Mucosa of rectum (tissue), 2 donors: ENCODE measurements around the gene SKI.

ENCODE experiments used
- H3K27ac ChIP-seq, 2 donors: one replicate each; pipeline ENCODE4 v1.7.0; 2013; ENCODE audit warnings: inconsistent platforms in 2 of 2, low read depth in 2 of 2, low read length in 2 of 2
- H3K27me3 ChIP-seq, 2 donors: one replicate each; pipeline ENCODE4 v1.7.0; 2013; ENCODE audit warnings: low read length in 2 of 2; ENCODE audit not compliant: control insufficient read depth in 2 of 2, insufficient read depth in 2 of 2
- H3K36me3 ChIP-seq, 2 donors: one replicate each; pipeline ENCODE4 v1.7.0; 2013; ENCODE audit warnings: low read length in 2 of 2; ENCODE audit not compliant: control insufficient read depth in 2 of 2, insufficient read depth in 2 of 2
- H3K4me1 ChIP-seq, 2 donors: one replicate each; pipeline ENCODE4 v1.7.0; 2013; ENCODE audit warnings: low read length in 2 of 2, mild to moderate bottlenecking in 1 of 2; ENCODE audit not compliant: control insufficient read depth in 2 of 2, insufficient read depth in 2 of 2
- H3K4me3 ChIP-seq, 2 donors: one replicate each; pipeline ENCODE4 v1.7.0; 2013; ENCODE audit warnings: low read length in 2 of 2
- H3K9ac ChIP-seq, 2 donors: one replicate each; pipeline ENCODE4 v1.7.0; 2013; ENCODE audit warnings: low read length in 2 of 2, low read depth in 1 of 2, mild to moderate bottlenecking in 1 of 2
- H3K9me3 ChIP-seq, 2 donors: one replicate each; pipeline ENCODE4 v1.7.0; 2013; ENCODE audit warnings: low read length in 2 of 2; ENCODE audit not compliant: control insufficient read depth in 2 of 2
- donor health status: healthy.
- donor health status: Normal muscosa, but diverticular disease.

The SKI gene

DNA sequence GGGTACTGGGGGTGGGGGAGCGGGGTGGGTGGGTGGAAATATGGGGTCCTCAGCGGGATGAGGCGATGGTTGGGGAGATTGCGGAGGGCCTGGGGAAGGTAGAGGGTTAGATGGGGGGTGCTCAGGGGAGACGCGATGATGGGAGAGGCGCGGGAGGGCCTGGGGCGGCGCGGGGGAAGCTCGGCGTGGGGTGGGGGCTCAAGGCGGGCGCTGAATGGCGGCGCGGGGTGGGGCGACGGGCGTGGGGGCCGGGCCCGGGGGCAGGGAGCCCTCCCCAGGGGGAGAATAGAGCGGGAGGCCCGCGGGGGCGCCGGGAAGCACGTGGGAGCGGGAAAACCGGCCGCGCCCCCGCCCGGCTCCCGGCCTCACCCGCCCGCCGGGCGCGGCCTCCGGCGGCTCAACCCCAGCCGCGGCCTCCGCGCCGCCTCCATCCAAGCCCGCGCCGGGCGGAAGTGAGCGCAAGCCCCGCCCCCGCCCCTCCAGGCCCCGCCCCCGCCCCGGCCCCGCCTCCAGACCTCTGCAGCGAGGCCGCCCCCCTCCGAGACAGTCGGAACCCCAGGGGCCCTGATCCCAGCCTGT is 33.7 kb upstream of the SKI start, which contains the start of gene FAAP20:
Gene FAAP20 (minus strand): TSS at position 454 of the 579 bp plus-strand sequence. CDS start 23 bp downstream, at position 431.
- Histone ChIP-seq H3K27me3 (no peaks in the 10 kb centered on the region), H3K4me3 (peak within 1 kb of the TSS; percentile 73 to 75), H3K27ac (peak within 1 kb of the TSS; percentile 94), H3K4me1 (peaks cover 38 to 39% of the 10 kb centered on the region in 2 donors), H3K9me3 (no peaks in the 10 kb centered on the region), H3K36me3 (no peaks in the 10 kb centered on the region), H3K9ac (peak within 1 kb of the TSS; percentile 74 to 75)

DNA sequence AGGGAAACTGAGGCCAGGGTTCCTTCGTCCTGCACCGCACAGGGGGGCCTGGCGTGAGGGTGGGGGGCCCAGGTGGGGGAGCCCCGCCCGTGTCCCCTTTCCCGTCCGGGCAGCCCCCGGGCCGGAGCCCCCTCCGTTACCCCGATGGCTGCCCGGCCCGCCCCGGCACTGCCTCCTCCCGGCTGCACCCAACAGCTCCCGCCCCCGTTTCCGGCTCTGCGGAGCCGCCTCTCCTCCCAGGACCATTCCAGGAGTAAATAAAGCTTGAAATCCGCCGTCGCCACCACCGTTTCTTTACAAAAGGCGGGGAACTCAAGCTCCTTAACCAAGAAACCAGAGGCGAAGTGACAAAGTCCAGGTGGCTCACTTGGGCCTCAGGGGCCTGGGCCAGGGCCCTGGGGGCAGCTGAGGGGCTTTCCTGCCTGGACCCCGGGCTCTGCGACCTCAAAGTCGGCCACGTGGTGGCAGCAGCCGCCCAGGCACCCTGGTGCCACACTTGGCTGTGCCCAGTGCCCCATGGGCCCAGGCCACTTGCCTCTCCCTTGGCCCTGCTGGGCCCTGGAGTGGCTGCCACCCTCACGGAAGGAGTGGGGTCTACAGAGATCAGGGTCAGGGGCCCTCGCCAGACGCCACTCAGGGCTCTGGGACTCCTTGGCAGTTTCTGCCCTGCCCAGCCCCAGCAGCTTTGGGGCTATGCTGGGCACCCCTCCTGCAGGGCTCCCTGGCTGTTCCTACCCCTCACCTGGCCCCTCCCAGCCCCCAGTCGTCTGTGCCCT is 33.0 kb upstream of the SKI start:
- no peaks in the 10 kb centered on the region for H3K36me3 ChIP-seq
- no peaks in the 10 kb centered on the region for H3K9me3 ChIP-seq
- H3K4me1 ChIP-seq = peaks cover 36% of the 10 kb centered on the region in 2 donors
- no peaks in the 10 kb centered on the region for H3K27me3 ChIP-seq
- H3K4me3 ChIP-seq = peak overlapping the region; percentile 73 to 75
- peak overlapping the region; percentile 94 for H3K27ac ChIP-seq
- peak overlapping the region; percentile 74 to 75 for H3K9ac ChIP-seq

GRCh38 chr1:2195785-2196184 is 32.3 kb upstream of the SKI start:
- H3K4me3 ChIP-seq = no peak overlapping the region
- H3K36me3 ChIP-seq = no peaks in the 10 kb centered on the region
- H3K4me1 ChIP-seq = peaks cover 29% of the 10 kb centered on the region in 2 donors
- no peaks in the 10 kb centered on the region for H3K9me3 ChIP-seq
- peak overlapping the region; percentile 94 for H3K27ac ChIP-seq
- H3K27me3 ChIP-seq = no peaks in the 10 kb centered on the region
- H3K9ac ChIP-seq = peak overlapping the region in 1 of 2 donors; percentile 75

- no peaks in the 10 kb centered on the region for H3K27me3 ChIP-seq
- no peak overlapping the region for H3K4me3 ChIP-seq
- peaks cover 24 to 27% of the 10 kb centered on the region in 2 donors for H3K4me1 ChIP-seq
- no peak overlapping the region for H3K27ac ChIP-seq
- H3K9ac ChIP-seq = no peak overlapping the region
- H3K36me3 ChIP-seq = no peaks in the 10 kb centered on the region
- H3K9me3 ChIP-seq = no peaks in the 10 kb centered on the region
Measured at GRCh38 chr1:2196901-2197638, 31.0 kb upstream of the SKI start.

DNA sequence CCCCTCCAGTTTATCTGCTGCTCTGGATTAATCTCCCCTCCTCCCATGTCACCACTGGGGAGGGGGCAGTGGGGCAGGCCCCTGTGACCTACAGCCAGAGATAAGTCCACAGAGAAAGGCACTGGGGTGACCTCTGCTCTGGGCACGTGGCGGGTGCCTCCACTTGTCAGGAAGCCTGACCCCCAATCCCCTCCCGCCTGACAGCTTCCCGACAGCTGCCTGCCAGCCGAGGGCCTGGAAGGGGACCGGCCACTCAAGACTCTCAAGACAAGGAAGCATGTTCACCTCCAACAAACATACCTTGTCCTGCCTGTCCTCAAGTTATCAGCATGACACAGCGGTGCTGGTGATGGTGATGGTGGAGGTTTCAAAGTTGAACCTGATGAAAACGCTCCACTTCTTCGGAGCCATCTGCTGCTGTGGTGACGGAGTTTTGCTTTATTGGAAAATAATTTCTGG is 30.4 kb upstream of the SKI start:
- no peaks in the 10 kb centered on the region for H3K36me3 ChIP-seq
- no peak overlapping the region for H3K9ac ChIP-seq
- H3K9me3 ChIP-seq = no peaks in the 10 kb centered on the region
- H3K4me1 ChIP-seq = peaks cover 24 to 27% of the 10 kb centered on the region in 2 donors
- no peak overlapping the region for H3K4me3 ChIP-seq
- no peaks in the 10 kb centered on the region for H3K27me3 ChIP-seq
- no peak overlapping the region for H3K27ac ChIP-seq

DNA sequence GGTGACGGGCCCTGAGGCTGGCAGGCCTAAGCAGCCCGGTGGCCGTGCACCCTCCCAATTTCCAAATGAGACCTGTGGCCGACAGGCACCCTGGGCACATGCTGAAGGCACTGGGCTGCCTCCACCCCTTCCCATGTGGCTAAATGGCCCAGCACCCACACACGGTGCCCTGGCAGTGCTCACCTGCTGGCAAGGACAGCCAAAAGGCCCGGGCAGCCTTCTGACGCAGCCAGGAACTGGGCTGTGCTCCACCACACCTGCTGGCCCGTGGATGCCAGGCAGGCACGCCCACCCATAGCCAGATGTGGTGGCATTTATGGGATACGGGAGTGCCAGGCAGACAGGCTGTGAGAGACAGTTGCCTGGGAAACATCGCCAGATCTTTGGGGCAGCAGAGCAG is 29.5 kb upstream of the SKI start:
- peak overlapping the region; percentile 1 to 36 for H3K9ac ChIP-seq
- peaks cover 24 to 27% of the 10 kb centered on the region in 2 donors for H3K4me1 ChIP-seq
- peak overlapping the region; percentile 89 to 92 for H3K27ac ChIP-seq
- H3K9me3 ChIP-seq = no peaks in the 10 kb centered on the region
- H3K4me3 ChIP-seq = no peak overlapping the region
- no peaks in the 10 kb centered on the region for H3K27me3 ChIP-seq
- H3K36me3 ChIP-seq = no peaks in the 10 kb centered on the region

GRCh38 chr1:2199042-2199810 is 28.9 kb upstream of the SKI start:
- H3K9ac ChIP-seq = peak overlapping the region; percentile 67 to 68
- no peaks in the 10 kb centered on the region for H3K9me3 ChIP-seq
- no peaks in the 10 kb centered on the region for H3K27me3 ChIP-seq
- peak overlapping the region; percentile 59 to 77 for H3K4me3 ChIP-seq
- H3K4me1 ChIP-seq = peaks cover 23 to 26% of the 10 kb centered on the region in 2 donors
- peak overlapping the region; percentile 89 to 92 for H3K27ac ChIP-seq
- no peaks in the 10 kb centered on the region for H3K36me3 ChIP-seq

DNA sequence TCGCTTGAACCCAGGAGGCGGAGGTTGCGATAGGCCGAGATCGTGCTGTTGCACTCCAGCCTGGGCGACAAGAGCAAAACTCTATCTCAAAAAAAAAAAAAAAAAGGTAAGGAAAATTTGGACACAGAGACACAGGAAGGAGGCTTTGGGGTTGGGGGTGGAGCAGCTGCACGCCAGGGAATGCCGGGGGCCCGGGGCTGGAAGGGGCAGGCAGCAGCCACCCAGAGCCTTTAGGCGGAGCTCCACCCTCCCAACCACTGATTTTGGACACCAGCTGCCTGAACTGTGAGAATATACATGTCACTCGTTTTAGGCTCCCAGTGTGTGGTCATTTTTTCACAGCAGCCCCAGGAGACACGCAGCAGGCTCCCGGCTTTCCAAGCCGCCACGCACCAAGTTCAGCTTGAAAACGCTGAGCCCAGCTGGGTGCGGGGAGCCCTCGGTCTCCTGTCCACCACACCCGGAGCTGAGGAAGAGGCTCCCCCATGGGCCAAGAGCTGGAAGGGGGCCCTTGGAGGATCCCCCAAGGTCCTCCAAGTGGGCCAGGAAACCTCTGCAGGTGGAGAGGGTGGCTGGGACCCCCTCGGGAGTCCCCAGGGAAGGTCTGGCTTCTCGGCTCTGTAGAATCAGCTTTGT is 27.7 kb upstream of the SKI start:
- Histone ChIP-seq H3K4me1 (peaks cover 24 to 27% of the 10 kb centered on the region in 2 donors), H3K36me3 (no peaks in the 10 kb centered on the region), H3K4me3 (no peak overlapping the region), H3K9ac (no peak overlapping the region), H3K27ac (no peak overlapping the region), H3K9me3 (no peaks in the 10 kb centered on the region), H3K27me3 (no peaks in the 10 kb centered on the region)

DNA sequence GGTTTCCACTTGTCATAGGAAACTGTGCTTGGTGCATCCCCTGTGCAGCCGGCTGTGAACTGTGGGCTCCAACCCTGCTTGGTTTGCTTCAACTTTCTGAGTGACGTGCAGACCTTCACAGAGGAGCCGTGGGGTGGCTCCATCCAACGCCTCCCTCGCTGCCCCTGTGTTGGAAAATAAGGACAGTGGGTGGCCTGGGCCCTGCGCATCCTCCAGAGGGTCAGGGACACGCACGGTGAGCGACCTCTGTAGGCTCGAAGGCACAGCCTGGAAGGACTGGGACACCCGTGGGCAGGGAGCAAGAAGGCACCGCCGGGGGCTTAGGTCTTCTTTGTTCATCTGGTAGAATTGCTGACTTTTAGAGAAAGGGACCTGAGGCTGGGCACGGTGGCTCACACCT is 27.1 kb upstream of the SKI start:
- no peaks in the 10 kb centered on the region for H3K36me3 ChIP-seq
- no peaks in the 10 kb centered on the region for H3K9me3 ChIP-seq
- H3K27ac ChIP-seq = no peak overlapping the region
- no peaks in the 10 kb centered on the region for H3K27me3 ChIP-seq
- H3K4me3 ChIP-seq = no peak overlapping the region
- no peak overlapping the region for H3K9ac ChIP-seq
- peaks cover 25 to 27% of the 10 kb centered on the region in 2 donors for H3K4me1 ChIP-seq
